ENCODE data around the gene GIGYF2. TPM values are rescaled to one million over a fixed set of nuclear protein-coding genes. Genes with fewer than 3 reads are reported as not detected.

Gene GIGYF2
- total RNA-seq, 1 experiment from 2014 or later: 60.6 TPM

DNA sequence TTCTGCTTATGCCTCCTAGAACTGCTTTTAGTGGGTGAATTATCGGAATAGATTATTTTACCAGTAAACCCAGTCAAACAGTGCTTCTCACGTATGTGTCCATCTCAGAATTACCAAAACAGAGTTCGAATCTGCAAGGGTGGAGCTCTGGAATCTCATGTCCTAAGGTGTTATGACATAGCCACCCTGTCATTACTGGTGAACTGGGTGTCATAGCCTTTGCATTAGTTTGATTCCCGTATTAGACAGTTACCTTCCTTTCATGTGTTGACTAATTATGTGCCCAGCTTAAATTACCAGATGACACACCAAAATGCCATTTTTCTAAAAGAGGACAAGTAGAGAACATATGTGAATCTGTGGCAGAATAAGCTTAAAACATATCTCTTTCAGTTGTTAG, 94.4 kb downstream of the GIGYF2 start (continued):
- TF ChIP-seq, protein P1, sequence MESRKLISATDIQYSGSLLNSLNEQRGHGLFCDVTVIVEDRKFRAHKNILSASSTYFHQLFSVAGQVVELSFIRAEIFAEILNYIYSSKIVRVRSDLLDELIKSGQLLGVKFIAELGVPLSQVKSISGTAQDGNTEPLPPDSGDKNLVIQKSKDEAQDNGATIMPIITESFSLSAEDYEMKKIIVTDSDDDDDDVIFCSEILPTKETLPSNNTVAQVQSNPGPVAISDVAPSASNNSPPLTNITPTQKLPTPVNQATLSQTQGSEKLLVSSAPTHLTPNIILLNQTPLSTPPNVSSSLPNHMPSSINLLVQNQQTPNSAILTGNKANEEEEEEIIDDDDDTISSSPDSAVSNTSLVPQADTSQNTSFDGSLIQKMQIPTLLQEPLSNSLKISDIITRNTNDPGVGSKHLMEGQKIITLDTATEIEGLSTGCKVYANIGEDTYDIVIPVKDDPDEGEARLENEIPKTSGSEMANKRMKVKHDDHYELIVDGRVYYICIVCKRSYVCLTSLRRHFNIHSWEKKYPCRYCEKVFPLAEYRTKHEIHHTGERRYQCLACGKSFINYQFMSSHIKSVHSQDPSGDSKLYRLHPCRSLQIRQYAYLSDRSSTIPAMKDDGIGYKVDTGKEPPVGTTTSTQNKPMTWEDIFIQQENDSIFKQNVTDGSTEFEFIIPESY (IDR thresholded peaks at IDR 0.05; ENCODE audit: extremely low read depth, insufficient replicate concordance, low read length): no peak
- no peak for TF ChIP-seq ELF1 (IDR thresholded peaks at IDR 0.05; ENCODE audit: borderline replicate concordance, low read depth)

DNA sequence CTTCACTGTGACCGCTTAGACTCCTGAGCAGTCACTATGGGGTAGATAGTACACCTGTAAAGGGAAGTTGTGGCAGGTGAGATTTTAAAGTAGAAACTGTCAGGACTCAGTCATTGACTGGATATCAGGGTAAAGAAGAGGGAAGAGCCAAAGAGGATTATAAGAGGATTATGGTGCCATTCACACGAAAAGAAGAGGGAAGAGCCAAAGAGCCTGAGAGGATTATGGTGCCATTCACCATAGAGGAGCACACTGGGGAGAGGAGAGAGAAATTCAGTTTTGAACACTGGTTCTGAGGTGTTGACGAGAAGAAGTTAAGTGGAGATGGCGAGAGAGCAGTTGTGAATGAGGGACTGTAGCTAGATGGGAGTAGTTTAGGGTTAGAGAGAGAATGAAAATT, 96.1 kb downstream of the GIGYF2 start:
- ChIA-PET CTCF (no interaction called here), RAD21 (ENCODE audit: low non-redundant PET in 1 of 2, low total read pairs in 2 of 2, uncharacterized antibody in 2 of 2, unreplicated experiment in 2 of 2) (no interaction called here), POLR2A (no interaction called here)
- TF ChIP-seq JUND (IDR thresholded peaks at IDR 0.05): no peak
- TF ChIP-seq YY1 (IDR thresholded peaks at IDR 0.05; ENCODE audit: extremely low read depth, insufficient replicate concordance, low read depth, low read length): no peak
- TF ChIP-seq RAD21 (IDR thresholded peaks at IDR 0.05; ENCODE audit: low read depth): no peak
- no peak for TF ChIP-seq EZH2phosphoT487 (IDR thresholded peaks at IDR 0.05; ENCODE audit: borderline replicate concordance)
- no peak for TF ChIP-seq SRF (IDR thresholded peaks at IDR 0.05; ENCODE audit: low read depth)
- no peak for TF ChIP-seq EZH2 (IDR thresholded peaks at IDR 0.05)
- TF ChIP-seq, protein P1 (IDR thresholded peaks at IDR 0.05; ENCODE audit: extremely low read depth, insufficient replicate concordance, low read length): no peak
- no peak for TF ChIP-seq ZFX (IDR thresholded peaks at IDR 0.05)
- no peak for TF ChIP-seq POLR2AphosphoS5 (IDR thresholded peaks at IDR 0.05; ENCODE audit: low read depth, low read length)
- TF ChIP-seq FOSL1 (IDR thresholded peaks at IDR 0.05; ENCODE audit: low read depth): no peak
- no peak for TF ChIP-seq POLR2A (IDR thresholded peaks at IDR 0.05; ENCODE audit: borderline replicate concordance, extremely low read depth, insufficient read depth, insufficient read length)
- TF ChIP-seq SP1 (IDR thresholded peaks at IDR 0.05; ENCODE audit: low read depth): no peak
- TF ChIP-seq, protein P2, sequence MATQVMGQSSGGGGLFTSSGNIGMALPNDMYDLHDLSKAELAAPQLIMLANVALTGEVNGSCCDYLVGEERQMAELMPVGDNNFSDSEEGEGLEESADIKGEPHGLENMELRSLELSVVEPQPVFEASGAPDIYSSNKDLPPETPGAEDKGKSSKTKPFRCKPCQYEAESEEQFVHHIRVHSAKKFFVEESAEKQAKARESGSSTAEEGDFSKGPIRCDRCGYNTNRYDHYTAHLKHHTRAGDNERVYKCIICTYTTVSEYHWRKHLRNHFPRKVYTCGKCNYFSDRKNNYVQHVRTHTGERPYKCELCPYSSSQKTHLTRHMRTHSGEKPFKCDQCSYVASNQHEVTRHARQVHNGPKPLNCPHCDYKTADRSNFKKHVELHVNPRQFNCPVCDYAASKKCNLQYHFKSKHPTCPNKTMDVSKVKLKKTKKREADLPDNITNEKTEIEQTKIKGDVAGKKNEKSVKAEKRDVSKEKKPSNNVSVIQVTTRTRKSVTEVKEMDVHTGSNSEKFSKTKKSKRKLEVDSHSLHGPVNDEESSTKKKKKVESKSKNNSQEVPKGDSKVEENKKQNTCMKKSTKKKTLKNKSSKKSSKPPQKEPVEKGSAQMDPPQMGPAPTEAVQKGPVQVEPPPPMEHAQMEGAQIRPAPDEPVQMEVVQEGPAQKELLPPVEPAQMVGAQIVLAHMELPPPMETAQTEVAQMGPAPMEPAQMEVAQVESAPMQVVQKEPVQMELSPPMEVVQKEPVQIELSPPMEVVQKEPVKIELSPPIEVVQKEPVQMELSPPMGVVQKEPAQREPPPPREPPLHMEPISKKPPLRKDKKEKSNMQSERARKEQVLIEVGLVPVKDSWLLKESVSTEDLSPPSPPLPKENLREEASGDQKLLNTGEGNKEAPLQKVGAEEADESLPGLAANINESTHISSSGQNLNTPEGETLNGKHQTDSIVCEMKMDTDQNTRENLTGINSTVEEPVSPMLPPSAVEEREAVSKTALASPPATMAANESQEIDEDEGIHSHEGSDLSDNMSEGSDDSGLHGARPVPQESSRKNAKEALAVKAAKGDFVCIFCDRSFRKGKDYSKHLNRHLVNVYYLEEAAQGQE (IDR thresholded peaks at IDR 0.05; ENCODE audit: low read depth): no peak
- TF ChIP-seq CBX3 (IDR thresholded peaks at IDR 0.05; ENCODE audit: low read depth): no peak
- Histone ChIP-seq H3K4me2 (ENCODE audit: low read length) (no peak overlapping the region), H3K4me1 (ENCODE audit: control insufficient read depth in 1 of 2, insufficient read depth in 2 of 2, low read length in 2 of 2) (no peaks in the 10 kb centered on the region), H3K36me3 (ENCODE audit: control insufficient read depth in 1 of 2, insufficient read depth in 2 of 2, low read length in 2 of 2) (peaks cover 15 to 45% of the 10 kb centered on the region in 2 experiments), H2AFZ (ENCODE audit: low read depth, low read length, poor library complexity, severe bottlenecking) (no peak overlapping the region), H3K9me3 (ENCODE audit: control insufficient read depth in 1 of 2, insufficient read depth in 1 of 2, low read depth in 1 of 2, low read length in 2 of 2) (no peaks in the 10 kb centered on the region), H3K27ac (ENCODE audit: low read depth, low read length) (no peak overlapping the region), H3K79me2 (ENCODE audit: insufficient read depth, low read length) (no peaks in the 10 kb centered on the region), H3K4me3 (replicated peaks in 1 of 2; ENCODE audit: low read depth in 1 of 2, low read length in 2 of 2) (no peak overlapping the region), H3K27me3 (ENCODE audit: insufficient read depth, low read length) (no peaks in the 10 kb centered on the region), H4K20me1 (ENCODE audit: insufficient read depth) (no peaks in the 10 kb centered on the region), H3K9ac (ENCODE audit: low read length) (no peak overlapping the region), H3K9me2 (ENCODE audit: insufficient read depth) (no peaks in the 10 kb centered on the region)
- intact Hi-C loops (cut with micrococcal nuclease): no loop called here
- BruUV-seq (replicated peaks): no TSS peak
- ATAC-seq (no peak), DNase-seq (ENCODE audit: low read depth, low spot score) (no peak)

Measured in HCT116 (cell line).